Hepatocyte (in vitro differentiated cells): ENCODE measurements around the gene CTNNA2. TPM values are rescaled to one million over a fixed set of nuclear protein-coding genes. Genes with fewer than 3 reads are reported as not detected.

ENCODE experiments used
- DNase-seq: peaks from one replicate; pipeline ENCODE4 v3.0.0-alpha.2; 2016; ENCODE audit warnings: low spot score
- H2AFZ ChIP-seq: fragments of 200-600 bp; sonication (generic); 2 replicates; pipeline ENCODE4 v1.6.0; 2016; ENCODE audit warnings: antibody characterized with exemption, mild to moderate bottlenecking
- H3K27ac ChIP-seq: fragments of 200-600 bp; sonication (generic); 2 replicates; pipeline ENCODE4 v1.5.1; 2016; ENCODE audit warnings: mild to moderate bottlenecking
- H3K27me3 ChIP-seq: fragments of 200-600 bp; sonication (generic); 2 replicates; pipeline ENCODE4 v1.6.1; 2016
- H3K36me3 ChIP-seq: fragments of 200-600 bp; sonication (generic); replicated peaks from 2 replicates; pipeline ENCODE4 v1.5.1; 2016; ENCODE audit warnings: low read depth; ENCODE audit not compliant: insufficient read depth
- H3K4me1 ChIP-seq: fragments of 200-600 bp; sonication (generic); 2 replicates; pipeline ENCODE4 v1.5.1; 2016; ENCODE audit warnings: mild to moderate bottlenecking, moderate library complexity; ENCODE audit not compliant: insufficient read depth
- H3K4me2 ChIP-seq: fragments of 200-600 bp; sonication (generic); 2 replicates; pipeline ENCODE4 v1.6.0; 2016
- H3K4me3 ChIP-seq: fragments of 200-600 bp; sonication (generic); 2 replicates; pipeline ENCODE4 v1.5.1; 2016; ENCODE audit warnings: mild to moderate bottlenecking
- H3K79me2 ChIP-seq: fragments of 200-600 bp; sonication (generic); 2 replicates; pipeline ENCODE4 v1.6.0; 2017; ENCODE audit warnings: mild to moderate bottlenecking
- H3K9me2 ChIP-seq: fragments of 200-600 bp; sonication (generic); replicated peaks from 2 replicates; pipeline ENCODE4 v1.6.0; 2017; ENCODE audit warnings: mild to moderate bottlenecking; ENCODE audit not compliant: insufficient read depth
- H3K9me3 ChIP-seq: fragments of 200-600 bp; sonication (generic); 2 replicates; pipeline ENCODE4 v1.5.1; 2016; ENCODE audit warnings: low read depth, mild to moderate bottlenecking
- H4K20me1 ChIP-seq: fragments of 200-600 bp; sonication (generic); 2 replicates; pipeline ENCODE4 v1.6.0; 2016; ENCODE audit warnings: mild to moderate bottlenecking; ENCODE audit not compliant: insufficient read depth, poor library complexity, severe bottlenecking
- EZH2 ChIP-seq: fragments of 200-600 bp; sonication (generic); IDR thresholded peaks from 2 replicates; pipeline ENCODE4 v1.6.1; 2016; ENCODE audit warnings: antibody characterized with exemption, mild to moderate bottlenecking, borderline replicate concordance
- EZH2phosphoT487 ChIP-seq: fragments of 200-600 bp; sonication (generic); IDR thresholded peaks from one replicate; pipeline ENCODE4 v1.6.1; 2018; ENCODE audit warnings: antibody characterized with exemption, mild to moderate bottlenecking, low read depth, moderate library complexity; ENCODE audit not compliant: unreplicated experiment, severe bottlenecking
- WGBS: methylation state at CpG from one replicate; pipeline ENCODE4 v1.1.6; 2016; ENCODE audit warnings: low lambda C conversion rate; ENCODE audit errors: missing lambda C conversion rate; 5-methylcytosine and 5-hydroxymethylcytosine counted together
- polyA plus RNA-seq: library from polyadenylated mRNA; unstranded; fragments of >200 nt; fragmentation: Nextera tagmentation; extraction: Ambion mirVana; gene quantifications from 2 replicates; pipeline ENCODE4 v1.2.1, GENCODE V29; 2016
- total RNA-seq: library from RNA; depleted of rRNA; stranded (reverse); fragments of >200 nt; gene quantifications from 2 replicates; pipeline ENCODE4 v1.2.3, GENCODE V29; 2014
- TF ChIP-seq, protein P1 (sequence below): fragments of 200-600 bp; sonication (generic); IDR thresholded peaks from 2 replicates; pipeline ENCODE4 v1.5.1; 2016; ENCODE audit warnings: antibody characterized with exemption, mild to moderate bottlenecking; ENCODE audit not compliant: poor library complexity

CTNNA2 gene
- total and polyA plus RNA-seq, 2 experiments from 2014 or later: 0.79 to 4.4 TPM

DNA sequence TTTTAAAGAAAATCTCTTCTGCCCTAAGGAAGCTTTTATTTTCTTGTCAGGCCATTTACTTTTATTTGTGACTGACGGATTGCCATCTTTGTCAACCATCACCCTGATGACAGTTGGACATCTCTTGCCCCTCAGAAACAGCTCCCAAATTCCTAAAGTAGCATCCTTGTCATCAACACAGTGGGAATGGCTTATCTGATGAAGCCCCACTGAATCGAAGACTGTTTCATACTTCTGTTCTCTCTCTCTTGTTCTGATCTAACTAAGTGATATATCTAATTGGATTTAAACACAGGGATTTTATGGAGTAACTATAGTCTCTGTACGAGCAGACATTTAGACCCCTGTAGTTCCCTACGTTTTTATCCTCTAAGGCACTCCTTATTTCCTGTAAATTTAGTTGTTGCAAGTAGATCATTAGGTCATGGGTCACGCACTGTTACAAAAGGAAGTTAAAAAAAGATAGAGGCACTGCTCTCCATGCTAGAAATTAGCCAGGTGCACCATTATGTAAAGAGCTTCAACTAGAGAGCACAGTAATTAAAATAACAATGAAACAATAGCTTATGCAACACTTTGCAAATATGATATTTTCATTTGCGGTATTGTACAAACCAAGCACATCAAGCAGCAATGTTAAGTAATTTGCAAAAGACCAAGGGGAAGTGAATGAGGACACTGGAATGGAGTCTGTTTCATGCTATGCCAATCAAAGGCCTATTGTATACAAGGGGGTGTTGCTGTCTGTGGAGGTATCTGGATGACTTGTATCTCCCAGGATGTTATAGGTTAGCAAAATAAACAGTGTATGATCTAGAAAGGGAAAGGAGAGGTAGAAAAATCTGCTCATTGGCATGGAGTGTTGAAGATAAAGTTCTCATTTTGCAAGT lies 507.0 kb downstream of the CTNNA2 start:
- H3K9me2 ChIP-seq: no peaks in the 10 kb centered on the region
- H3K4me3 ChIP-seq: no peak overlapping the region
- WGBS: 84% methylated on average over 6 of the region's 6 CpGs
- H3K27ac ChIP-seq: no peak overlapping the region
- no peaks in the 10 kb centered on the region for H4K20me1 ChIP-seq
- H3K27me3 ChIP-seq: no peaks in the 10 kb centered on the region
- no peak for TF ChIP-seq EZH2phosphoT487
- TF ChIP-seq, protein P1, sequence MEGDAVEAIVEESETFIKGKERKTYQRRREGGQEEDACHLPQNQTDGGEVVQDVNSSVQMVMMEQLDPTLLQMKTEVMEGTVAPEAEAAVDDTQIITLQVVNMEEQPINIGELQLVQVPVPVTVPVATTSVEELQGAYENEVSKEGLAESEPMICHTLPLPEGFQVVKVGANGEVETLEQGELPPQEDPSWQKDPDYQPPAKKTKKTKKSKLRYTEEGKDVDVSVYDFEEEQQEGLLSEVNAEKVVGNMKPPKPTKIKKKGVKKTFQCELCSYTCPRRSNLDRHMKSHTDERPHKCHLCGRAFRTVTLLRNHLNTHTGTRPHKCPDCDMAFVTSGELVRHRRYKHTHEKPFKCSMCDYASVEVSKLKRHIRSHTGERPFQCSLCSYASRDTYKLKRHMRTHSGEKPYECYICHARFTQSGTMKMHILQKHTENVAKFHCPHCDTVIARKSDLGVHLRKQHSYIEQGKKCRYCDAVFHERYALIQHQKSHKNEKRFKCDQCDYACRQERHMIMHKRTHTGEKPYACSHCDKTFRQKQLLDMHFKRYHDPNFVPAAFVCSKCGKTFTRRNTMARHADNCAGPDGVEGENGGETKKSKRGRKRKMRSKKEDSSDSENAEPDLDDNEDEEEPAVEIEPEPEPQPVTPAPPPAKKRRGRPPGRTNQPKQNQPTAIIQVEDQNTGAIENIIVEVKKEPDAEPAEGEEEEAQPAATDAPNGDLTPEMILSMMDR: no peak
- no peak for TF ChIP-seq EZH2
- no peaks in the 10 kb centered on the region for H3K9me3 ChIP-seq
- H3K36me3 ChIP-seq: no peaks in the 10 kb centered on the region
- no peaks in the 10 kb centered on the region for H3K79me2 ChIP-seq
- DNase-seq: no peak
- no peaks in the 10 kb centered on the region for H3K4me1 ChIP-seq
- H2AFZ ChIP-seq: no peak overlapping the region
- no peak overlapping the region for H3K4me2 ChIP-seq

DNA sequence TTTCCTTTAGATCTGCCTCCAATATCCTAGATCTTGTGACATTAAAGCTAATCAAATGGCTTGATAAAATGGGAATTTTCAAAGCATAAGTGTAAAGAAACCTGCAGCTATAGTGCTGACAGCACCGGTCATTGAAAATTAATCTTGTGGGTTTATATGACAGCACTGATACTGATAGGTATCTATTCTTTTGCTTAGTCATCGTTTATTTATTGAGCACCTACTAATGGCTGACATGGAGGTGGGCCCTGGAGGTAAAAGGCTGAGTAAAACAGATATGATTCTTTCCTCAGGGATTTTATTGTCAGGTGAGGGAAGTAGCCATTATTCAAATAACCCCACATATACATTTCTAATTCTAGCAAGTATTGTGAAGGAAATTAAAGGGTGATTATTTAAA lies 509.2 kb downstream of the CTNNA2 start:
- TF ChIP-seq EZH2phosphoT487 (no peak), EZH2 (no peak)
- TF ChIP-seq, protein P1: no peak
- no peak overlapping the region for H2AFZ ChIP-seq
- no peak for DNase-seq
- no peaks in the 10 kb centered on the region for H4K20me1 ChIP-seq
- WGBS: 78% methylated on average over 2 of the region's 2 CpGs
- H3K4me1 ChIP-seq: no peaks in the 10 kb centered on the region
- no peaks in the 10 kb centered on the region for H3K36me3 ChIP-seq
- no peak overlapping the region for H3K4me3 ChIP-seq
- H3K4me2 ChIP-seq: no peak overlapping the region
- H3K27me3 ChIP-seq: no peaks in the 10 kb centered on the region
- H3K9me2 ChIP-seq: no peaks in the 10 kb centered on the region
- no peaks in the 10 kb centered on the region for H3K9me3 ChIP-seq
- H3K79me2 ChIP-seq: no peaks in the 10 kb centered on the region
- H3K27ac ChIP-seq: no peak overlapping the region

DNA sequence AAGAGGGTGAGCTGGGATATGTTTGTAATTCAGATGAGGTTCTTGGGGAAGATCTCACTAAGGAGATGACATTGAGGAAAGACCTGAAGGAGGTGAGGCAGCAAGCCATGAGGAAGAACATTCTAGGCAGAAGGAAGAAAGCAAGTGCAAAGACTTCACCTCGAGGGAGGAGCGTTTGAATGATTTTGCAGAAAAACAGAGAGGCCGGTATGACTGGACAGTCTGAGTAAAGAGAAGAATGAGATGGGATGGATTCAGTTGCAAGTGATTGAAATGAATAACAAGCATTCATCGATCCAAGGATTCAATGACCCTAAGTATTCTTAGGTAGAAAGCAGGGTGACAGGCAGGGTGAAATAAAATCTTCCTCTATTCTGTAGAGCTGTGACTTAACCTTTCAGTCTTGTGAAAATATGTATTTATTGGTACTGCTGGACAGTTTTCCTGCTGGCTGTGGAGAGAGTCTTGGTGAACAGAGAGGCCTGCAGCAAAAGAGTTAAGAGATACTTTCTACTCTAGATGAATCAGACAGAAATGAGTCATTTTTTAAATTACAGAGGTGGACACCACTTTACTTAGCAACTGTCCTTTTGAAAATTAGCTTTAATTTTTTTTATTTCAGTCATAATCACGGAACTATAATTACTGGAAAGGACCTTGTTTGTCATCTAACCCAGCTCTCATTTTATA lies 513.3 kb downstream of the CTNNA2 start:
- no peaks in the 10 kb centered on the region for H3K9me3 ChIP-seq

More for the DNA sequence above, 513.3 kb downstream of the CTNNA2 start:
- Histone ChIP-seq H3K79me2 (no peaks in the 10 kb centered on the region), H3K9me2 (no peaks in the 10 kb centered on the region), H2AFZ (no peak overlapping the region), H3K4me3 (no peak overlapping the region), H3K4me1 (no peaks in the 10 kb centered on the region), H3K27me3 (no peaks in the 10 kb centered on the region), H3K4me2 (no peak overlapping the region), H3K27ac (no peak overlapping the region), H4K20me1 (no peaks in the 10 kb centered on the region), H3K36me3 (no peaks in the 10 kb centered on the region)
- DNase-seq: no peak
- TF ChIP-seq EZH2: no peak
- TF ChIP-seq, protein P1: no peak
- no peak for TF ChIP-seq EZH2phosphoT487
- 92% methylated on average over 5 of the region's 5 CpGs for WGBS
